Heart right ventricle (tissue), 16 donors: ENCODE results near the gene ZNF865. TPM values are rescaled to one million over a fixed set of nuclear protein-coding genes. Genes with fewer than 3 reads are reported as not detected.
A peak's percentile ranks its signal among the peaks of the same experiment; 100 is the strongest.

Experiments used
- ATAC-seq, 8 donors: fragments of 200-7000 bp; cut with Tn5 transposase; one replicate each; pipeline ENCODE4 v1.9.1; 2020; ENCODE audit warnings: mild to moderate bottlenecking in 8 of 8, moderate library complexity in 8 of 8, moderate number of reproducible peaks in 1 of 8
- DNase-seq, 2 donors: peaks; one replicate each; pipeline ENCODE4 v3.0.0-alpha.2; 2020
- H3K27ac ChIP-seq, 10 donors: fragments of 200-600 bp; sonication (generic) in 2 of 10; one replicate each; pipeline versions ENCODE4 v1.5.0 to v1.8.0; 2020 to 2022; ENCODE audit warnings: mild to moderate bottlenecking in 3 of 10
- H3K27me3 ChIP-seq, 7 donors: fragments of 200-600 bp; one replicate each; pipeline ENCODE4 v1.8.0; 2021 to 2022; ENCODE audit warnings: mild to moderate bottlenecking in 2 of 7
- H3K36me3 ChIP-seq, 9 donors: fragments of 200-600 bp; sonication (generic) in 1 of 9; one replicate each; pipeline versions ENCODE4 v1.5.0 to v1.8.0; 2020 to 2022; ENCODE audit warnings: mild to moderate bottlenecking in 2 of 9
- H3K4me1 ChIP-seq, 9 donors: fragments of 200-600 bp; sonication (generic) in 1 of 9; one replicate each; pipeline versions ENCODE4 v1.5.0 to v1.8.0; 2020 to 2022; ENCODE audit warnings: mild to moderate bottlenecking in 4 of 9
- H3K4me3 ChIP-seq, 10 donors: fragments of 200-600 bp; sonication (generic) in 2 of 10; one replicate each; pipeline versions ENCODE4 v1.5.0 to v1.8.0; 2020 to 2022; ENCODE audit warnings: mild to moderate bottlenecking in 7 of 10, moderate library complexity in 2 of 10
- H3K9me3 ChIP-seq, 11 donors: fragments of 200-600 bp in 10 of 11; sonication (generic) in 2 of 11; one replicate each; pipeline versions ENCODE4 v1.5.0 to v1.8.0; 2013 to 2022; ENCODE audit warnings: mild to moderate bottlenecking in 2 of 11, control low read depth in 1 of 11, moderate library complexity in 1 of 11
- CTCF ChIP-seq, 9 donors: fragments of 200-600 bp; sonication (generic) in 2 of 9; IDR thresholded peaks; one replicate each; pipeline versions ENCODE4 v1.5.0 to v1.8.0; 2021 to 2022; ENCODE audit warnings: antibody characterized with exemption in 9 of 9, mild to moderate bottlenecking in 5 of 9, moderate library complexity in 1 of 9
- WGBS, 2 donors: extraction: QIAGEN DNeasy Blood & Tissue Kit; methylation state at CpG; one replicate each; pipeline ENCODE4 v1.1.7; 2013; ENCODE audit warnings: inconsistent platforms in 1 of 2; 5-methylcytosine and 5-hydroxymethylcytosine counted together
- intact Hi-C, 10 donors: fragments of 100-400 bp; cut with DNase I; formaldehyde crosslinking; loops; one replicate each; pipeline versions ENCODE4 v1.11.1 to v1.14.2; 2022
- polyA plus RNA-seq, 2 donors: library from polyadenylated mRNA; stranded (reverse); fragments of 200-250 nt; gene quantifications; one replicate each; pipeline ENCODE4 v1.2.3, GENCODE V29; 2013
- total RNA-seq, 10 donors: library from RNA; stranded (reverse); fragmentation: NEBNext Ultra II Directional in 3 of 10; extraction: Animal tissue kit (Norgen Biotek cat#: 25700) in 3 of 10; gene quantifications; one replicate each; pipeline versions ENCODE4 v1.2.1 to v1.2.4, GENCODE V29; 2021 to 2023
- donor health status: Arrhythmogenic right ventricular cardiomyopathy.
- donor health status: ischemic (EF 13 %, LVEDD 7.1; RV severe dilation, severe dysfunction).
- donor health status: healthy with polysubstance abuse.
- donor health status: DM: no; HTN: yes; CAD: no.
- donor health status: DM: no; HTN: no; CAD: no.
- donor health status: ischemic (EF 25% LVEDD 6.9; RV normal size, moderate dysfunction).
- donor health status: ischemic (EF 25% LVEDD 5.7; RV mildly dilated, moderate dysfunction).
- donor health status: healthy.
- donor health status: DM: yes; HTN: yes; CAD: no.
- donor health status: Ischemic cardiomyopathy.
- donor health status: ischemic (EF 35%, LVEDD 5.7; RV mildly dilated, moderate dysfunction).
- donor health status: nonischemic (EF 11% LVEDD 7.7; RV severe dilation, severe dysfunction).
- donor health status: DM: yes; HTN: yes; CAD: no.
- donor health status: PGD.
- donor health status: ischemic (EF 29% LVEDD 5.4; RV normal size, mild dysfunction).
- donor health status: nonischemic (EF 23%, LVEDD 6.1; RV moderate dilation, normal function).

ZNF865 gene
- total and polyA plus RNA-seq, 12 donors: 11.8 to 26.5 (median 13.7) TPM

GRCh38 chr19:55601084-55601483 is 4.4 kb upstream of the ZNF865 start:
- Histone ChIP-seq H3K4me3 (peak overlapping the region; percentile 54 to 94 (median 76)), H3K4me1 (peaks cover 4 to 37% (median 27%) of the 10 kb centered on the region in 9 donors), H3K36me3 (peaks cover 0 to 23% (median 0%) of the 10 kb centered on the region in 9 donors), H3K27ac (peak overlapping the region; percentile 96 to 100 (median 98)), H3K9me3 (no peaks in the 10 kb centered on the region), H3K27me3 (no peaks in the 10 kb centered on the region)
- ATAC-seq (no peak), DNase-seq (no peak)
- intact Hi-C loops: loop anchor here in 1 of 10 donors (10.0 kb wide), 1 partner anchor 86 kb away; no protein-coding TSS in a partner anchor
- WGBS, 2 donors: 66 to 83% methylated on average over 4 of the region's 4 CpGs
- no peak for TF ChIP-seq CTCF (IDR thresholded peaks at IDR 0.05)

DNA sequence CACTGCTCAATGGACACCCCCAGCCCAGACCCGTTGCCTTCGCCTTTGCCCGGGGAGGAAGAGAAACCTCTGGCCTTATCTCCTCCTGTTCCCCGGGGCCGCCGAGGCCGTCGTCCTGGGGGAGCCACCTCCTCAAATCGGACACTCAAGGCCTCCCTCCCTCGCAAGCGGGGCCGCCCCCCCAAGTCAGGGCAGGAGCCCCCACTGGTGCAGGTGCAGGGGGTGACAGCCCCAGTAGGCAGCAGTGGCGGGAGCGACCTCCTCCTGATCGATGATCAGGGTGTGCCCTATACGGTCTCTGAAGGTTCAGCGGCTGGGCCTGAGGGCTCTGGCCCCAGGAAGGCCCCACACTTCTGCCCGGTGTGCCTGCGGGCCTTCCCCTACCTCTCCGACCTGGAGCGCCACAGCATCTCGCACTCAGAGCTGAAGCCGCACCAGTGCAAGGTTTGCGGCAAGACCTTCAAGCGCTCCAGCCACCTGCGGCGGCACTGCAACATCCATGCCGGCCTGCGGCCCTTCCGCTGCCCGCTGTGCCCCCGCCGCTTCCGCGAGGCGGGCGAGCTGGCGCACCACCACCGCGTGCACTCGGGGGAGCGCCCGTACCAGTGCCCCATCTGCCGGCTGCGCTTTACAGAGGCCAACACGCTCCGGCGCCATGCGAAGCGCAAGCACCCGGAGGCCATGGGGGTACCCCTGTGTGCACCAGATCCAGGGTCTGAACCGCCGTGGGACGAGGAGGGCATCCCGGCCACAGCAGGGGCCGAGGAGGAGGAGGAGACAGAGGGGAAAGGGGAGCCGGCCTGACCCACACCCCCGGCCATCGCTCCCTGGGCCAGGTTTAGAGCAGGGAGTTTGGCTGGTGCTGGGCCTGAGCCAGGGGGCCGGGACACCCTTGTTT is 3.1 kb upstream of the ZNF865 start:
- peaks cover 4 to 50% (median 38%) of the 10 kb centered on the region in 9 donors for H3K4me1 ChIP-seq
- H3K36me3 ChIP-seq: peaks cover 0 to 19% (median 0%) of the 10 kb centered on the region in 9 donors
- no peak overlapping the region for H3K4me3 ChIP-seq
- WGBS, 2 donors: 92% methylated on average over 56 to 60 of the region's 60 CpGs
- no peak for ATAC-seq
- intact Hi-C loops: loop anchor here in 1 of 10 donors (10.0 kb wide), 1 partner anchor 88 kb away; no protein-coding TSS in a partner anchor
- no peaks in the 10 kb centered on the region for H3K27me3 ChIP-seq
- TF ChIP-seq CTCF (IDR thresholded peaks at IDR 0.05): no peak
- H3K27ac ChIP-seq: peak overlapping the region in 2 of 10 donors; percentile 97 to 100
- DNase-seq: no peak
- no peaks in the 10 kb centered on the region for H3K9me3 ChIP-seq

DNA sequence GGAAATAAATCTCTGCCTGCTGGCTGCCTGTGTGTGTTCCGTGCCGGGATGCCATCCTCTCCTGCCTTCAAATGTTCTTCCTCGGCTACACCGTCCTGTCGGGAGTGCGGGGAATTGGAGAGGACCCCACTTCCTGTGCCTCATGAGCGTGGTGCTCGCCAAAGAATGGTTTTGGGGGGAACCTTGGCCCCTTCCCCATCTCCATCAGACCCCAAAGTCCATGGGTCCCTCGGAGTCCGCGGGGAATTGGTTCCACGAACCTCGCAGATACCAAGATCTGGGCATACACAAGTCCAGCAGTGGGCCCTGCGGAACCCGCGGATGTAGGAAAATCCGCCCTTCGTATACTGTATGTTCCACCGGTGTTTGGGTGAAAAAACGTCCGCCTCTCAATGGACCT is 2.3 kb upstream of the ZNF865 start:
- no peak for DNase-seq
- no peak overlapping the region for H3K27ac ChIP-seq

More for the DNA sequence above, 2.3 kb upstream of the ZNF865 start:
- no peak for ATAC-seq
- Histone ChIP-seq H3K36me3 (peaks cover 0 to 22% (median 0%) of the 10 kb centered on the region in 9 donors), H3K9me3 (no peaks in the 10 kb centered on the region), H3K4me3 (no peak overlapping the region), H3K27me3 (no peaks in the 10 kb centered on the region), H3K4me1 (peaks cover 4 to 55% (median 37%) of the 10 kb centered on the region in 9 donors)
- 91 to 92% methylated on average over 21 of the region's 21 CpGs for WGBS, 2 donors
- TF ChIP-seq CTCF (IDR thresholded peaks at IDR 0.05): no peak
- intact Hi-C loops: loop anchor here in 1 of 10 donors (10.0 kb wide), 1 partner anchor 88 kb away; no protein-coding TSS in a partner anchor
